HFFc6 (cell line): Measurements from ENCODE around the gene PPOX. TPM values are rescaled to one million over a fixed set of nuclear protein-coding genes. Genes with fewer than 3 reads are reported as not detected.

Source experiments
- DNase-seq: peaks from one replicate; pipeline ENCODE4 v3.0.0-alpha.2; 2018
- H3K27ac Mint-ChIP-seq: 2 replicates; pipeline ENCODE4 v1.8.0; 2020; ENCODE audit warnings: mild to moderate bottlenecking, mixed read lengths
- H3K27me3 Mint-ChIP-seq: 2 replicates; pipeline ENCODE4 v1.8.0; 2021; ENCODE audit warnings: mild to moderate bottlenecking, moderate library complexity, mixed read lengths; ENCODE audit not compliant: insufficient read depth
- H3K36me3 Mint-ChIP-seq: 2 replicates; pipeline ENCODE4 v1.8.0; 2021; ENCODE audit warnings: low read depth, mixed read lengths
- H3K4me1 Mint-ChIP-seq: 2 replicates; pipeline ENCODE4 v1.8.0; 2020; ENCODE audit warnings: low read depth, mixed read lengths
- H3K4me3 Mint-ChIP-seq: 2 replicates; pipeline ENCODE4 v1.8.0; 2020; ENCODE audit warnings: mild to moderate bottlenecking, moderate library complexity, mixed read lengths
- H3K9me3 Mint-ChIP-seq: 2 replicates; pipeline ENCODE4 v1.8.0; 2020; ENCODE audit warnings: mild to moderate bottlenecking, mixed read lengths
- total RNA-seq, 6 experiments: library from RNA; stranded (reverse); fragmentation: NEBNext Ultra II Directional; extraction: Animal tissue kit (Norgen Biotek cat#: 25700); gene quantifications; 2 replicates in 1 of 6; 3 replicates in 5 of 6; pipeline ENCODE4 v1.2.3, GENCODE V29; 2021
- TF ChIP-seq, protein P1 (sequence below): fragments of 200-600 bp; sonication (generic); IDR thresholded peaks from 2 replicates; pipeline ENCODE4 v1.5.0; 2021; ENCODE audit warnings: antibody characterized with exemption, mild to moderate bottlenecking

PPOX gene
- total RNA-seq, 6 experiments from 2014 or later, result 11.8 to 15.2 (median 13.5) TPM

DNA sequence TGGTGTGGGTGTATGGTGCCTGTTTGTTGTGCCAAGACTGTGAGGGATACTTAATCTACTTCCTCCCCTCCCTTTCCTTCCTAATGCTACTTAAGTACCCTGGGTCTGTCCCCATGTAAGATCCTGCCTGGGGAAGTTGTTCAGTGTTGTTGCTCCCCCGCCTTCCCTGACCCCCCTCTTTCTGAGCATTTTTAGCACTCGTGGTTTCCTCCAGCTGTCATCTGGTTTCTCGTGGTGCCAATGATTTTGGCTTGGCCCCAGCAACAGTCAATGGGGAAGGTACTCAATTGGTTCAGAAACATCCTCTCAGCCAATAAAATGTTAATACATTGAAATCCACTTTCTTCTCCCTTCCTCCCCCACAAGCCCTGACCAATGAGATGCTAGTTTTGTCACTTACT is 19.1 kb downstream of the PPOX start:
- Mint-ChIP-seq H3K27ac (peak overlapping the region; percentile 17; the same call in 1 of the 2 replicates), H3K36me3 (no peaks in the 10 kb centered on the region), H3K4me3 (no peak overlapping the region), H3K4me1 (peaks cover 38% of the 10 kb centered on the region), H3K9me3 (no peaks in the 10 kb centered on the region), H3K27me3 (no peaks in the 10 kb centered on the region; the same call in 1 of the 2 replicates)
- TF ChIP-seq, protein P1, sequence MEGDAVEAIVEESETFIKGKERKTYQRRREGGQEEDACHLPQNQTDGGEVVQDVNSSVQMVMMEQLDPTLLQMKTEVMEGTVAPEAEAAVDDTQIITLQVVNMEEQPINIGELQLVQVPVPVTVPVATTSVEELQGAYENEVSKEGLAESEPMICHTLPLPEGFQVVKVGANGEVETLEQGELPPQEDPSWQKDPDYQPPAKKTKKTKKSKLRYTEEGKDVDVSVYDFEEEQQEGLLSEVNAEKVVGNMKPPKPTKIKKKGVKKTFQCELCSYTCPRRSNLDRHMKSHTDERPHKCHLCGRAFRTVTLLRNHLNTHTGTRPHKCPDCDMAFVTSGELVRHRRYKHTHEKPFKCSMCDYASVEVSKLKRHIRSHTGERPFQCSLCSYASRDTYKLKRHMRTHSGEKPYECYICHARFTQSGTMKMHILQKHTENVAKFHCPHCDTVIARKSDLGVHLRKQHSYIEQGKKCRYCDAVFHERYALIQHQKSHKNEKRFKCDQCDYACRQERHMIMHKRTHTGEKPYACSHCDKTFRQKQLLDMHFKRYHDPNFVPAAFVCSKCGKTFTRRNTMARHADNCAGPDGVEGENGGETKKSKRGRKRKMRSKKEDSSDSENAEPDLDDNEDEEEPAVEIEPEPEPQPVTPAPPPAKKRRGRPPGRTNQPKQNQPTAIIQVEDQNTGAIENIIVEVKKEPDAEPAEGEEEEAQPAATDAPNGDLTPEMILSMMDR, result no peak
- DNase-seq, result peak; percentile 29

DNA sequence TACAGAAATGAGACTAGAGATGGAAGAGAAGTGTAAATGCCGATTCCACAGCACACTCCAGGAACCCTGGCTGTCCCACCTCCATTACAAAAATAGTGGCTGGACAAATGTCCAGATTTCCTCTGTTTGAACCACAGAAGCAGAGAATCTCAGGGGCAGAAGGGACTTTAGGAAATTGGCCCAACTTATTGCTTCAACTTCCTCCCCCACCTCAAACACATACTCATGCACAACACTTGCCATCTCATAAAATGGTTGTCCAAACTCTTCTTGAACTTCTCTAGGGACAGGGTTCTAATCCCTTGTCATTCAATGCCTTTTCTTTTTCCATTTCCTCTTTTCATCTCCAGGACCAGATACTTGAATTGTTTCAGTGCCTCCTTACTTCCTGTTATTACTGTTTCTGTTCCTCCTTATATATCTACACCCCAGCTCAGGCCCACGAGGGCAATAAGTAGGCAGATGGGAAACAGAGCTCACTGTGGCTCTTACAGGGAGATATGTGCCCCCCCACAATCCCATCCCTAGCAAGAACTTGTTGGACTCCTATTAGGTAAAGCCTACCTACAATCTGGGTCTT is 19.6 kb downstream of the PPOX start:
- Mint-ChIP-seq H3K36me3 (no peaks in the 10 kb centered on the region), H3K4me3 (no peak overlapping the region), H3K27ac (peak overlapping the region; percentile 17), H3K4me1 (peaks cover 38% of the 10 kb centered on the region), H3K9me3 (no peaks in the 10 kb centered on the region), H3K27me3 (no peaks in the 10 kb centered on the region; the same call in 1 of the 2 replicates)
- no peak for DNase-seq
- TF ChIP-seq, protein P1, result no peak

DNA sequence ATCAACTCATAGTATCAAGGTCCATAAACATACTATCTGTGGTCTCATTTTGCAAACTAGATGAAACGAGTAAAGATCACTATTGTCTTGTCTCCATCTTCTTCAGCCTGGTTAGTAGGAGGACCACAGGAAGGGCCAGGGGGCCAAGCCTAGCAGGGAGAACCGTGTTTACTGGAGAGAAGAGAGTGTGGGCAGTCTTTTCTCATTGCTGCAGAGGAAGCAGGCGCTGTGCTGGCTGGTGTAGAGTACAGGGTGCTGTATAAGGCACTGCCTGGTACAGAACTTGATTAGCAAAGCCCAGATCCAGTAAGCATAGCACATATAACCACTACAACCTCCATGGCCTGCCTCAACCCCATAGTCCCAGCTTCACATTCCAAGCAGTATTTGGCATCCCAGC is 21.1 kb downstream of the PPOX start:
- peaks cover 1% of the 10 kb centered on the region for H3K27me3 Mint-ChIP-seq
- H3K4me3 Mint-ChIP-seq, result no peak overlapping the region
- peaks cover 32% of the 10 kb centered on the region for H3K4me1 Mint-ChIP-seq
- H3K27ac Mint-ChIP-seq, result no peak overlapping the region
- H3K36me3 Mint-ChIP-seq, result no peaks in the 10 kb centered on the region
- TF ChIP-seq, protein P1, result no peak
- H3K9me3 Mint-ChIP-seq, result no peaks in the 10 kb centered on the region
- DNase-seq, result no peak

DNA sequence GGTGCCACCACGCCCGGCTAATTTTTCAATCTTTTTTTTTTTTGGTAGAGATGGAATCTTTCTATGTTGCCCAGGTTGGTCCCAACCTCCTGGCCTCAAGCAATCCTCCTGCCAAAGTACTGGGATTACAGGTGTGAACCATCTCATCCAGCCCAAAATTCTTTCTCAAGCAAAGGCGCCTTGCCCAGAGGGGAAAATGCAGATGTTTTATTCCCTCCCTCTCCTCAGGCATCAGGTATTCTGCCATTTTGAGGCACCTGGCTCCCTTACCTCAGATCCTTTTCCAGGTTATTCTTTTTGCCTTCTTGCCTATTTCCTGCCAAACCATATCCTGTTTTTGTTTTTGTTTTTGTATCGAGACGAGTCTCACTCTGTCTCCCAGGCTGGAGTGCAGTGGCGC is 22.2 kb downstream of the PPOX start:
- no peak overlapping the region for H3K4me3 Mint-ChIP-seq
- DNase-seq, result no peak
- no peaks in the 10 kb centered on the region for H3K9me3 Mint-ChIP-seq
- H3K4me1 Mint-ChIP-seq, result peaks cover 28% of the 10 kb centered on the region
- no peaks in the 10 kb centered on the region for H3K36me3 Mint-ChIP-seq
- H3K27ac Mint-ChIP-seq, result no peak overlapping the region
- TF ChIP-seq, protein P1, result no peak
- H3K27me3 Mint-ChIP-seq, result peaks cover 1% of the 10 kb centered on the region

GRCh38 chr1:161189036-161189435 is 22.8 kb downstream of the PPOX start:
- TF ChIP-seq, protein P1, result no peak
- no peak for DNase-seq
- Mint-ChIP-seq H3K27ac (peak overlapping the region; percentile 65; the same call in 1 of the 2 replicates), H3K4me1 (peaks cover 28% of the 10 kb centered on the region), H3K27me3 (peaks cover 1% of the 10 kb centered on the region), H3K9me3 (no peaks in the 10 kb centered on the region), H3K36me3 (no peaks in the 10 kb centered on the region), H3K4me3 (no peak overlapping the region)
